OCI-LY7 (cell line): ENCODE measurements around the gene RGS10.

Experiments
- EZH2phosphoT487 ChIP-seq: fragments of 200-600 bp; sonication (generic); IDR thresholded peaks from 2 replicates; pipeline ENCODE4 v1.6.1; 2018; ENCODE audit warnings: low read depth, borderline replicate concordance, mild to moderate bottlenecking, mixed run types, antibody characterized with exemption, low read length, moderate library complexity, mixed read lengths
- TF ChIP-seq, protein P1 (sequence below): fragments of 200-600 bp; sonication (generic); conservative IDR thresholded peaks from 2 replicates; pipeline ENCODE4 v1.5.1; 2014; ENCODE audit warnings: mild to moderate bottlenecking, antibody characterized with exemption, low read length, moderate library complexity, mixed read lengths

DNA sequence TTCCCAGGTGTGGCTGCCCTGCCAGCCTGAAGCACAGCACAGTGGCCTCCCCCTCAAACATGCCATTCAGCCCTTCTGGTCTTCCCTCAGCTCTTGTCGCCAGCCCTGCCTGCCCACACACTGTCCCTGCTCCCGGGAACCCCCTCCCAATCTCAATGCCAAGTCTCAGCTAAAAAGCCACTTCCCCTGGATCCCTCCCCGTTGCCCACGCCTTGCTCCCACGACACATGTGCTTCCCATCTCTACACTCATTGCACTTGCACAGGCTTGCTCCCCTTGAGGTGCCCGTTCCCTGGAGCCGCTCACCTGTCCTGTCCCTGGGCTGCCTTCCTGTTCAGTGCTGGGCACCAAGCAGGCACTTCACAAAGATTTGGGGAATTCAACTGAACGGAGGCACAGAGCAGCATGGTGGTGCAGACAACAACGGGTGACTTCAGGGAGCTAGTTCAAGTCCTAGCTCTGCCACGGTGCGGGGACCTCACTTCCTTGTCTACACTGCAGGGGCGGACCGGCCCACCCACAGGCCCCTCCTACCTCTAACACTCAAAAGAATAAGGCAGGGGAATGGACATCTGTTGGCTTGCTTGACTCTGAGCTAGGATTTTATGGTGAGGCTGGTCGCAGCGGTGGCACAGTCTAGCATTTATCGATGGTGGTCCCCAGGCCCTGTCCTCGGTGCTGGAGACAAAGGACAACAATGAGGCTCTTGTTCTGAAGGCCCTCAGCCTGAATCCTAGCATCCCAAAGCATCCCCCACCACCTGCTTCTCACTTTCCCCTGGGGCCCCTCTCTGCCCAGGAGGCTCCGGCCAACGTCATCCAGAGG, 18.4 kb downstream of the RGS10 start:
- TF ChIP-seq, protein P1, sequence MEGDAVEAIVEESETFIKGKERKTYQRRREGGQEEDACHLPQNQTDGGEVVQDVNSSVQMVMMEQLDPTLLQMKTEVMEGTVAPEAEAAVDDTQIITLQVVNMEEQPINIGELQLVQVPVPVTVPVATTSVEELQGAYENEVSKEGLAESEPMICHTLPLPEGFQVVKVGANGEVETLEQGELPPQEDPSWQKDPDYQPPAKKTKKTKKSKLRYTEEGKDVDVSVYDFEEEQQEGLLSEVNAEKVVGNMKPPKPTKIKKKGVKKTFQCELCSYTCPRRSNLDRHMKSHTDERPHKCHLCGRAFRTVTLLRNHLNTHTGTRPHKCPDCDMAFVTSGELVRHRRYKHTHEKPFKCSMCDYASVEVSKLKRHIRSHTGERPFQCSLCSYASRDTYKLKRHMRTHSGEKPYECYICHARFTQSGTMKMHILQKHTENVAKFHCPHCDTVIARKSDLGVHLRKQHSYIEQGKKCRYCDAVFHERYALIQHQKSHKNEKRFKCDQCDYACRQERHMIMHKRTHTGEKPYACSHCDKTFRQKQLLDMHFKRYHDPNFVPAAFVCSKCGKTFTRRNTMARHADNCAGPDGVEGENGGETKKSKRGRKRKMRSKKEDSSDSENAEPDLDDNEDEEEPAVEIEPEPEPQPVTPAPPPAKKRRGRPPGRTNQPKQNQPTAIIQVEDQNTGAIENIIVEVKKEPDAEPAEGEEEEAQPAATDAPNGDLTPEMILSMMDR: no peak
- TF ChIP-seq EZH2phosphoT487: no peak
